Stimulated activated CD8-positive, alpha-beta memory T cell treated with anti-CD3 and anti-CD28 coated beads, Interleukin-7, amount 100 ng/mL, for 24 hours (primary cell): Measurements from ENCODE around the gene SLC6A16.
"Not testable (repeated sequence)": the region's sequence is repeated elsewhere in the genome, so short reads cannot be mapped to it uniquely, and the experiment has no call there.

Experiments
- DNase-seq: peaks from one replicate; pipeline ENCODE4 v3.0.0-alpha.2; 2020; ENCODE audit warnings: low read depth

SLC6A16 gene

GRCh38 chr19:49331187-49331586, 6.2 kb upstream of the SLC6A16 start:
- not testable (repeated sequence) for DNase-seq

DNA sequence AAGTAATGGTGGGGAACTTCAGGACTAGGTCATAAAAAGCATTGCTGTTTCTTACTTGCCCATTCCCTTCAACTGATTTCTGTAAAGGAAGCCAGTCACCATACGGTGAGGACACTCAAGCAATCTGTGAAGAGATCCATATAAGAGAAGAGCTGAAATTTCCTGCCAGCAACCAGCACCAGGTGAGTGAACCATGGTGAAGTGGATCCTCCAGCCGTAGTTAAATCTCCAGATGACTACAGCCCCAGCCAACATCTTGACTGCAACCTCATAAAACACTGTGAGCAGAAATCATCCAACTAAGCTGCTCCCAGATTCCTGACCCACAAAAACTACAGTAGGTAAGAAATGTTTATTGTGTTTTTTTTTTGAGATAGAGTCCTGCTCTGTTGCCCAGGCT, 3.8 kb upstream of the SLC6A16 start:
- no peak for DNase-seq

- no peak for DNase-seq
Measured at GRCh38 chr19:49327878-49328544, 3.0 kb upstream of the SLC6A16 start.

GRCh38 chr19:49326165-49326704, 1.2 kb upstream of the SLC6A16 start:
- DNase-seq, result no peak

- not testable (repeated sequence) for DNase-seq
Measured at GRCh38 chr19:49325756-49326155, 765 bp upstream of the SLC6A16 start.

GRCh38 chr19:49318296-49318695, 6.7 kb downstream of the SLC6A16 start:
- no peak for DNase-seq

- DNase-seq, result no peak
Measured at GRCh38 chr19:49316284-49316683, 8.7 kb downstream of the SLC6A16 start.

DNA sequence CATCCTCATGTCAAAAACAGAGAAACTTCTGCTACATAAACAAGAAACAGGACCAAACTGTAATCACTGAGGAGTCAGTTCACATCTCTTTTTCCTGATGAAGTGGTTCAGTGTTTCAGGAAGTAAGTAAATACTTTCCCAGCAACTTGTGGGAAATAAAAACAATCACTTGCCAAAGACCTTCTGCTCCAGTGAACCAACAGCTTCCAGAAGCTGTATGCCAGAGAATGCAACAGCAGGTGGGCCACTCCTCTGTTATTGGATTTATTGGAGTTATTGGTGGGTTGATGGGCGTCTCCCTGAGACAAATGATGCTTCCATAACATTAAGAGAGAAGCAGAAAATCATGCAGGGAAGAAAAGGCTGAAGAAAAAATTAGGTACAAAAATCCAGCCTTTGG, 9.9 kb downstream of the SLC6A16 start:
- no peak for DNase-seq

DNA sequence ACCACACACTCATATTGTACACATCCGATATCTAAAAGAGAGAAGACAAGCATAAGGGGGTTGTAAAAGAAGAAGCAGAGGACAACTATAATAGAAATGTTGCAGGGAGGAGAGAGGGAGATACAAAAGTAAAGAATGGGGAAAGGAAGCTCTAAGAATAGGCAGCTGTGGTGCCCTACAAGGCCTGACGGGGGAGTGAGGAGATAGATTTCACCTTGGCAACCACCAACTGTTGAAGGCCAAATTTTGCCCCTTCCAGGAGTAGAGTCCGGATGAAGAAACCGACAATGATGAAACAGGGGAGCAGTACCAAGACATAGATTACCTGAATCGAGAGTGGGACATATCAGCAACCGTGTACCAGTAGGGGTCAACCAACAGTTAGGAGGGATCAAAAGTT, 15.9 kb downstream of the SLC6A16 start:
- no peak for DNase-seq

GRCh38 chr19:49306734-49307133, 18.3 kb downstream of the SLC6A16 start:
- DNase-seq, result not testable (repeated sequence)

- no peak for DNase-seq
Measured at GRCh38 chr19:49301866-49302252, 23.1 kb downstream of the SLC6A16 start.

DNA sequence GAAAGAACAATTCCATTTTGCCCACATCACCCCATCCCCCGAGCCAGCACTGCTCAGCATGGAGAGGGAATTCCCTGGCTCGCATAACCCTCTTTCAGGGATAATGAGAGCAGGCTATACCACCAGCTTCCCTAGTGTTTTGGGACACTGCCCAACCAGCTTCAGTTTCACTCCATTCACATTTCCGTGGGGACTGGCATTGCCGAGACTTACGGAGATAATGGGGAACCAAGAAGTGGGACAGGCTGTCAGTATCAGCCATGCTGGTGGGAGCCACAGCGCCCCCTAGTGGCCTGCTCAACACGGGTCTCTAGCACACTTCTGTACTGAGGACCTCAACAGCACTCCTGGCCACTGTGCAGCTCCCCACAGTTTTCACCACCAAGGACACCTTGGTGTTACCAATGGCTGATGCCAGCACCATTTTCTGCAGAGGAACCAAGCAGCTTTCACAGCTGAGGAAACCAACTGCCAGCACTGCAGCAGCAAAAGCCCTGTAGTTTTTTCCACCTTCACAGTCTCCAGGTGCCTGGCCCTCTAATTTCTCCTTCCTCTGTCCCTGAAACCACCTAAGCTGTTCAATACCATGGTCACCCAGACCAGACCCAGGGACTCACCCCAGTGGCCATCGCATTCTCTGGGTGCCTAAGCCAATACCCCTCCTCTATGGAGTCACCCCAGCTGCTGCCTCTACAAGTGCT, 23.7 kb downstream of the SLC6A16 start:
- DNase-seq, result peak; percentile 80

DNA sequence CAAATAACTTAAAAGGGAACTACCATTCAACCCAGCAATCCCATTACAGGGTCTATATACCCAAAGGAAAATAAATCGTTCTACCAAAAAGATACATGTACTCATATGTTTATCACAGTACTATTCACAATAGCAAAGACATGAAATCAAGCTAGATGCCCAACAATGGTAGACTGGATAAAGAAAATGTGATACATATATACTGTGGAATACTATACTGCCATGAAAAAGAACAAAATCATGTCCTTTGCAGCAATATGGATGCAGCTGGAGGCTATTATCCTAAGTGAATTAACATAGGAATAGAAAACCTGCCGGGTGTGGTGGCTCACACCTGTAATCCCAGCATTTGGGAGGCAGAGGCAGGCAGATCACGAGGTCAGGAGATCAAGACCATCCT, 26.3 kb downstream of the SLC6A16 start:
- not testable (repeated sequence) for DNase-seq

GRCh38 chr19:49297403-49297802, 27.6 kb downstream of the SLC6A16 start:
- DNase-seq, result no peak

- no peak for DNase-seq
Measured at GRCh38 chr19:49295208-49295880, 29.6 kb downstream of the SLC6A16 start.

DNA sequence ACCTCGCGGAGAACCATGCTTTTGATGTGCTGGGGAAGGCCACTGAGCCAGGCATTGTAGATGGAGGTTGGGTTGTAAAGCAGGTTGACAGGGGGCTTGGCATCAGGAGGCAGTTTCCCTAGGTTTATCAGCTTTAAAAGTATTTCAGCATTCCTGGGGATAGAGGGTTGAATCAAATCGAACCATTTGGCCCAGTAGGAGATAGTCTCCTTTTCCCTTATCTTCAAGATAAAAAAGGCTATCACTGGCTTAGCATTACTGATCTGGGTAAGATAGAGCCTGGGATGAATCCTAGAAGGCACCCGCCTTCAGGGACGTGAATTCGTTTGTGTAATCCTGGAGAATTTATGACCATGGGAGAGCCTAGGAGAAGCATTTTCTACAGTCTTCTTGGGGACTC, 30.6 kb downstream of the SLC6A16 start:
- DNase-seq, result no peak

- no peak for DNase-seq
Measured at GRCh38 chr19:49290517-49290916, 34.5 kb downstream of the SLC6A16 start.

DNA sequence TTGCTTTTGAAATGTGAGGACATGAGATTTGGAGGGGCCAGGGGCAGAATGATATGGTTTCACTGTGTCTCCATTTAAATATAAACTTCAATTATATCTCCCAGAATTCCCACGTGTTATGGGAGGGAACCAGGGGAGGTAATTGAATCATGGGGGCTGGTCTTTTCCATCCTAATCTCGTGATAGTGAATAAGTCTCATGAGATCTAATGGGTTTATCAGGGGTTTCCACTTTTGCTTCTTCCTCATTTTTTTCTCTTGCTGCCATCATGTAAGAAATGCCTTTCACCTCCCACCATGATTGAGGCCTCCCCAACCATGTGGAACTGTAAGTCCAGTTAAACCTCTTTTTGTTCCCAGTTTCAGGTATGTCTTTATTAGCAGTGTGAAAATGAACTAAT, 35.7 kb downstream of the SLC6A16 start:
- not testable (repeated sequence) for DNase-seq

DNA sequence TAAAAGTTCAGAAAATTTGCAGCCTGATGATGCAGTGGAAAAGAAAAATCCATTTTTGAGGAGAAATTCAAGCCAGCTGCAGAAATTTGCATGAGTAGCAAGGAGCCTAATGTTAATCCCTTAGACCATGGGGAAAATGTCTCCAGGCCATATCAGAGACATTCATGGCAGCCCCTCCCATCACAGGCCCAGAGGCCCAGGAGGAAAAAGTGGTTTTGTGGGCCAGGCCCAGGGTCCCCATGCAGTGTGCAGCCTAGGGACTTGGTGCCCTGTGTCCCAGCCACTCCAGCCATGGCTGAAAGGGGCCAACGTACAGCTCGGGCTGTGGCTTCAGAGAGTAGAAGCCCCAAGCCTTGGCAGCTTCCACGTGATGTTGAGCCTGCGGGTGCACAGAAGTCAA, 36.8 kb downstream of the SLC6A16 start:
- DNase-seq, result not testable (repeated sequence)

DNA sequence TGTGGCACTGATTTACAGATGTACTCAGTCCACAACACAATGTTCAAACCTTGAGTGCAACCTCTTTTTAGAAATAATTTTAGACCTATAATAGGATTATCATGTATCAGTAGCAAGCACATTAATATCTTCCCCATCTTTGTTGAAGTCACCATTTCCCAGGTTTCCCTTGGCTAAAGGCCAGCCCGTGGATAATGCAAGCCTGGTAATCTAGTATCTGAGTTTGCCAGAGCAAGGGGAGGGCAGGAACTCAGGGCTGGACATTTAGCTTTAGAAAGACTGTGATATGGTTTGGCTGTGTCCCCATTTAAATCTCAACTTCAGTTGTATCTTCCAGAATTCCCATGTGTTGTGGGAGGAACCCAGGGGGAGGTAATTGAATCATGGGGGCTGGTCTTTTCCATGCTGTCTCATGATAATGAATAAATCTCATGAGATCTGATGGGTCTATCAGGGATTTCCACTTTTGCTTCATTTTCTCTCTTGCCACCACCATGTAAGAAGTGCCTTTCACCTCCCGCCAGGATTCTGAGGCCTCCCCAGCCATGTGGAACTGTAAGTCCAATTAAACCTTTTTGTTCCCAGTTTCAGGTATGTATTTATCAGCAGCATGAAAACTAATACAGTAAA, 37.7 kb downstream of the SLC6A16 start:
- no peak for DNase-seq

DNA sequence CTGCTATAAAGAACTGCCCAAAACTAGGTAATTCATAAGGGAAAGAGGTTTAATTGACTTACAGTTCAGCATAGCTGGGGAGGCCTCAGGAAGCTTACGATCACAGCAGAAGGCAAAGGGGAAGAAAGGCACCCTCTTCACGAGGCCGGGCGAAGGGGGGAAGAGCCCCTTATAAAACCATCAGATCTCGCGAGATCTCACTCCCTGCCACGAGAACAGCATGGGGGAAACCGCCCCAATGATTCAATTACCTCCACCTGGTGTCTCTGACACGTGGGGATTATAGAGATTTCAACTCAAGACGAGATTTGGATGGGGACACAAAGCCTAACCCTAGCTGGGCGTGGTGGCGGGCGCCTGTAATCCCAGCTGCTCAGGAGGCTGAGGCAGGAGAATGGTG, 42.8 kb downstream of the SLC6A16 start:
- DNase-seq, result no peak

DNA sequence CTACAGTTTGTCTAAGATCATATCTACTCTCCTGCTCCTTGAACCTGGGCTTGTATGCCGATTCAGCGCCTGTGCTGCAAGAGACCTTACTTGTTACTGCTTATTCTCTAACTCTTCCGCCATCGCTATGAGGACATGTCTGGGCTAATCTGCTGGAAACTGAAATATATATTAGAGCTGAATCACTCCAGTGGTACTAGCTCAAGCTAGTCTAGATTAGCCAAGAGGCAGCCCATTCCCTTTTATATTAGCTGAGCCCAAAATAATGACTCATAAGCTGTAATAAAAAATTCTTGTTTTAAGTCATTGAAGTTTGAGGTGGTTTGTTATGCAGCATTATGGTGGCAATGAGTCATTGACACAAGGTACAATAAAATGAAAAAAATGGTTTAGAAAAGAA, 52.8 kb downstream of the SLC6A16 start:
- DNase-seq, result no peak
